ENCODE results near the gene LDB2. TPM values are rescaled to one million over a fixed set of nuclear protein-coding genes. Genes with fewer than 3 reads are reported as not detected.

LDB2 gene
- total and polyA plus RNA-seq, 2 of the 8 experiments (the other 6 are each of a cell fraction or from before 2014, with no cell fraction given), result 57.0 to 140 TPM

- H4K91ac ChIP-seq (replicated peaks; ENCODE audit: insufficient read length, low read length), result no peak overlapping the region
- H2BK20ac ChIP-seq (ENCODE audit: low read length), result no peak overlapping the region
- H2AK5ac ChIP-seq (ENCODE audit: low read depth, low read length), result no peak overlapping the region
- H3K23ac ChIP-seq (ENCODE audit: insufficient read length), result no peak overlapping the region
- peaks cover 0 to 5% (median 4%) of the 10 kb centered on the region in 4 experiments; a peak in 4 of 7 replicates for H3K4me1 ChIP-seq (replicated peaks in 1 of 4; ENCODE audit: control insufficient read depth in 3 of 4, insufficient read depth in 4 of 4, low read length in 3 of 4)
- no peaks in the 10 kb centered on the region for H4K20me1 ChIP-seq (replicated peaks in 1 of 2; ENCODE audit: control insufficient read depth in 1 of 2, insufficient read depth in 2 of 2, low read length in 2 of 2)
- no peak overlapping the region for H2BK120ac ChIP-seq (replicated peaks; ENCODE audit: low read depth, low read length)
- H4K5ac ChIP-seq (ENCODE audit: insufficient read length, low read depth, low read length), result no peak overlapping the region
- H3K27me3 ChIP-seq (replicated peaks in 1 of 4; ENCODE audit: control insufficient read depth in 3 of 4, extremely low read depth in 1 of 4, insufficient read depth in 3 of 4, low read length in 3 of 4), result no peaks in the 10 kb centered on the region
- FAIRE-seq, result no peak
- no peaks in the 10 kb centered on the region for H3K79me1 ChIP-seq (ENCODE audit: low read depth, low read length)
- DNase-seq (ENCODE audit: low read depth in 1 of 2, low spot score in 2 of 2), result no peak
- H3K27ac ChIP-seq (ENCODE audit: low read depth, low read length), result no peak overlapping the region
- H3K79me2 ChIP-seq (ENCODE audit: control insufficient read depth in 1 of 2, insufficient read depth in 2 of 2, low read length in 2 of 2), result no peaks in the 10 kb centered on the region
- H3K9me3 ChIP-seq (ENCODE audit: insufficient read depth in 2 of 2, low read depth in 1 of 2, low read length in 1 of 2), result no peaks in the 10 kb centered on the region
- no peak overlapping the region for H2BK15ac ChIP-seq (ENCODE audit: low read length)
- no peak overlapping the region for H3K4ac ChIP-seq (replicated peaks; ENCODE audit: insufficient read length, low read depth, low read length)
- H3K4me3 ChIP-seq (ENCODE audit: extremely low read depth in 1 of 4, insufficient read depth in 2 of 4, low read depth in 3 of 4, low read length in 4 of 4), result no peak overlapping the region
- no peak overlapping the region for H4K8ac ChIP-seq (ENCODE audit: extremely low read depth, insufficient read depth, low read length)
- H3K23me2 ChIP-seq (ENCODE audit: low read depth, low read length), result no peaks in the 10 kb centered on the region
- no peak overlapping the region for H3K56ac ChIP-seq (replicated peaks; ENCODE audit: insufficient read length, low read depth, low read length)
- TF ChIP-seq RFX5 (IDR thresholded peaks at IDR 0.05; ENCODE audit: borderline replicate concordance, low read depth, low read length), result no peak
- no peak for TF ChIP-seq CBX8 (IDR thresholded peaks at IDR 0.05; ENCODE audit: borderline replicate concordance, low read depth, low read length)
- no peak for TF ChIP-seq CHD1 (IDR thresholded peaks at IDR 0.05; ENCODE audit: low read depth, low read length)
- 86% methylated on average over 3 of the region's 3 CpGs; no CpG with 5 or more reads in 1 of the 2 experiments for WGBS, 2 experiments (ENCODE audit: extremely low coverage in 1 of 2, insufficient coverage in 1 of 2, insufficient read length in 1 of 2, insufficient replicate concordance in 2 of 2, low coverage in 1 of 2, low lambda C conversion rate in 2 of 2, missing lambda C conversion rate in 1 of 2)
- no peak overlapping the region for H3K14ac ChIP-seq (ENCODE audit: insufficient read length)
- H3K9ac ChIP-seq (replicated peaks in 1 of 4; ENCODE audit: extremely low read depth in 1 of 4, low read depth in 3 of 4, low read length in 3 of 4), result no peak overlapping the region
- CTCF ChIA-PET (ENCODE audit: partially characterized antibody), result no interaction called here
- H2BK12ac ChIP-seq (ENCODE audit: low read depth, low read length), result no peak overlapping the region
- POLR2A ChIA-PET (ENCODE audit: partially characterized antibody), result no interaction called here
- H3K4me2 ChIP-seq (ENCODE audit: insufficient read depth in 1 of 2, low read depth in 2 of 2, low read length in 2 of 2), result no peak overlapping the region
- no peaks in the 10 kb centered on the region; a peak in 1 of 8 replicates for H3K36me3 ChIP-seq (ENCODE audit: control insufficient read depth in 2 of 4, insufficient read depth in 4 of 4, low read length in 3 of 4)
- no peak overlapping the region for H3K18ac ChIP-seq (ENCODE audit: extremely low read depth, low read length)
- H2AFZ ChIP-seq (ENCODE audit: low read length), result no peak overlapping the region
- no peak overlapping the region for H2BK5ac ChIP-seq (ENCODE audit: low read depth, low read length)
Observed at GRCh38 chr4:16687845-16688244, 210.6 kb downstream of the LDB2 start.

All from H1 (cell line).